ENCODE measurements around the gene MED8.

- TF ChIP-seq CTCF (conservative IDR thresholded peaks at IDR 0.05) (no peak), EZH2 (IDR thresholded peaks at IDR 0.05; ENCODE audit: low read depth) (no peak)
These were observed 26.2 kb downstream of the MED8 start for GRCh38 chr1:43363283-43363934.
